H1 (cell line): ENCODE data around the gene IQCM. TPM values are rescaled to one million over a fixed set of nuclear protein-coding genes. Genes with fewer than 3 reads are reported as not detected.

ENCODE experiments used
- CTCF ChIA-PET: fragments of 300-600 bp; sonication (Branson Sonifier 250); formaldehyde crosslinking; loops from one replicate; lab custom pipeline; 2021; ENCODE audit not compliant: partially characterized antibody; lab: Charles Lee
- POLR2A ChIA-PET: fragments of 300-600 bp; sonication (Branson Sonifier 250); formaldehyde crosslinking; loops from one replicate; lab custom pipeline; 2021; ENCODE audit warnings: inconsistent platforms; ENCODE audit not compliant: partially characterized antibody; lab: Charles Lee
- DNase-seq, 2 experiments: peaks; one replicate each; pipeline versions ENCODE4 v3.0.0 to v3.0.0-alpha.2; 2010 to 2022; ENCODE audit warnings: low spot score in 2 of 2, low read depth in 1 of 2, mixed read lengths in 1 of 2
- FAIRE-seq: peaks from 2 replicates; lab custom pipeline; 2011; peaks lifted over from hg19 to GRCh38; lab: Jason Lieb, UNC
- H2AFZ ChIP-seq: 2 replicates; pipeline ENCODE4 v1.8.1; 2012; ENCODE audit warnings: low read length, inconsistent platforms
- H2AK5ac ChIP-seq: 2 replicates; pipeline ENCODE4 v1.6.1; 2013; ENCODE audit warnings: low read depth, low read length
- H2BK120ac ChIP-seq: replicated peaks from 2 replicates; pipeline ENCODE3; 2013; ENCODE audit warnings: low read depth, low read length, inconsistent platforms
- H2BK12ac ChIP-seq: 2 replicates; pipeline ENCODE4 v1.6.1; 2013; ENCODE audit warnings: low read depth, low read length
- H2BK15ac ChIP-seq: 2 replicates; pipeline ENCODE4 v1.6.1; 2013; ENCODE audit warnings: low read length
- H2BK20ac ChIP-seq: 2 replicates; pipeline ENCODE4 v1.6.1; 2013; ENCODE audit warnings: low read length
- H2BK5ac ChIP-seq: 2 replicates; pipeline ENCODE4 v1.6.1; 2013; ENCODE audit warnings: low read depth, low read length
- H3K14ac ChIP-seq: 2 replicates; pipeline ENCODE4 v1.6.1; 2013; ENCODE audit warnings: inconsistent platforms; ENCODE audit not compliant: insufficient read length
- H3K18ac ChIP-seq: 2 replicates; pipeline ENCODE4 v1.6.1; 2013; ENCODE audit warnings: low read length; ENCODE audit errors: extremely low read depth
- H3K23ac ChIP-seq: 2 replicates; pipeline ENCODE4 v1.6.1; 2013; ENCODE audit warnings: inconsistent platforms; ENCODE audit not compliant: insufficient read length
- H3K23me2 ChIP-seq: 2 replicates; pipeline ENCODE4 v1.6.1; 2013; ENCODE audit warnings: low read depth, low read length
- H3K27ac ChIP-seq: 2 replicates; pipeline ENCODE4 v1.6.1; 2011; ENCODE audit warnings: low read depth, low read length, inconsistent platforms
- H3K27me3 ChIP-seq, 4 experiments: replicated peaks in 1 of 4; 1 replicate in 1 of 4; 2 replicates in 3 of 4; pipeline versions ENCODE4 v1.6.1 to v1.8.1; 2011 to 2013; ENCODE audit warnings: low read length in 3 of 4, mild to moderate bottlenecking in 3 of 4, inconsistent platforms in 2 of 4, mixed read lengths in 2 of 4, moderate library complexity in 1 of 4; ENCODE audit not compliant: control insufficient read depth in 3 of 4, insufficient read depth in 3 of 4; ENCODE audit errors: extremely low read depth in 1 of 4
- H3K36me3 ChIP-seq, 4 experiments: 2 replicates each; pipeline versions ENCODE4 v1.6.1 to v1.8.1; 2011 to 2013; ENCODE audit warnings: mild to moderate bottlenecking in 4 of 4, low read length in 3 of 4, moderate library complexity in 2 of 4, control low read depth in 1 of 4, inconsistent platforms in 1 of 4; ENCODE audit not compliant: insufficient read depth in 4 of 4, control insufficient read depth in 2 of 4
- H3K4ac ChIP-seq: replicated peaks from 2 replicates; pipeline ENCODE3; 2013; ENCODE audit warnings: low read length, low read depth, mixed read lengths, inconsistent platforms; ENCODE audit not compliant: insufficient read length
- H3K4me1 ChIP-seq, 4 experiments: replicated peaks in 1 of 4; 1 replicate in 1 of 4; 2 replicates in 3 of 4; pipeline versions ENCODE4 v1.6.1 to v1.8.1; 2011 to 2013; ENCODE audit warnings: low read length in 3 of 4, inconsistent platforms in 2 of 4, mixed read lengths in 1 of 4; ENCODE audit not compliant: insufficient read depth in 4 of 4, control insufficient read depth in 3 of 4
- H3K4me2 ChIP-seq, 2 experiments: 2 replicates each; pipeline versions ENCODE4 v1.6.1 to v1.8.1; 2011 to 2013; ENCODE audit warnings: low read depth in 2 of 2, low read length in 2 of 2, control low read depth in 1 of 2, inconsistent platforms in 1 of 2, mild to moderate bottlenecking in 1 of 2; ENCODE audit not compliant: insufficient read depth in 1 of 2
- H3K4me3 ChIP-seq, 4 experiments: fragments of 200-600, 300-600 bp in 1 of 4; sonication (generic), shearing (Covaris generic), sonication (Bioruptor Twin) in 1 of 4; 2 replicates each; pipeline versions ENCODE4 v1.5.1 to v1.8.1; 2011 to 2016; ENCODE audit warnings: low read length in 4 of 4, low read depth in 3 of 4, control low read depth in 2 of 4, inconsistent platforms in 2 of 4, mild to moderate bottlenecking in 2 of 4, mixed read lengths in 1 of 4, moderate library complexity in 1 of 4; ENCODE audit not compliant: insufficient read depth in 2 of 4; ENCODE audit errors: extremely low read depth in 1 of 4
- H3K56ac ChIP-seq: replicated peaks from 2 replicates; pipeline ENCODE3; 2013; ENCODE audit warnings: low read depth, mild to moderate bottlenecking, mixed read lengths, low read length, inconsistent platforms; ENCODE audit not compliant: insufficient read length
- H3K79me1 ChIP-seq: 2 replicates; pipeline ENCODE4 v1.6.1; 2013; ENCODE audit warnings: low read depth, low read length, control low read depth
- H3K79me2 ChIP-seq, 2 experiments: 2 replicates each; pipeline versions ENCODE4 v1.6.1 to v1.8.1; 2012 to 2013; ENCODE audit warnings: low read length in 2 of 2, mild to moderate bottlenecking in 2 of 2, inconsistent platforms in 1 of 2; ENCODE audit not compliant: insufficient read depth in 2 of 2, control insufficient read depth in 1 of 2
- H3K9ac ChIP-seq, 4 experiments: replicated peaks in 1 of 4; 1 replicate in 1 of 4; 2 replicates in 3 of 4; pipeline versions ENCODE4 v1.6.1 to v1.8.1; 2011 to 2013; ENCODE audit warnings: low read depth in 3 of 4, low read length in 3 of 4, control low read depth in 2 of 4, mild to moderate bottlenecking in 2 of 4, moderate library complexity in 2 of 4, inconsistent platforms in 1 of 4; ENCODE audit errors: extremely low read depth in 1 of 4
- H3K9me3 ChIP-seq, 2 experiments: 2 replicates each; pipeline versions ENCODE4 v1.6.1 to v1.8.1; 2012 to 2013; ENCODE audit warnings: mild to moderate bottlenecking in 2 of 2, moderate library complexity in 2 of 2, control low read depth in 1 of 2, inconsistent platforms in 1 of 2, low read depth in 1 of 2, low read length in 1 of 2, mixed read lengths in 1 of 2; ENCODE audit not compliant: insufficient read depth in 2 of 2
- H4K20me1 ChIP-seq, 2 experiments: replicated peaks in 1 of 2; 2 replicates each; pipeline versions ENCODE3 to v1.8.1; 2011 to 2013; ENCODE audit warnings: inconsistent platforms in 2 of 2, low read length in 2 of 2, mild to moderate bottlenecking in 1 of 2; ENCODE audit not compliant: insufficient read depth in 2 of 2, control insufficient read depth in 1 of 2
- H4K5ac ChIP-seq: 2 replicates; pipeline ENCODE4 v1.6.1; 2013; ENCODE audit warnings: low read length, low read depth, mixed read lengths, inconsistent platforms; ENCODE audit not compliant: insufficient read length
- H4K8ac ChIP-seq: 2 replicates; pipeline ENCODE4 v1.8.0; 2013; ENCODE audit warnings: mild to moderate bottlenecking, moderate library complexity, low read length, inconsistent platforms; ENCODE audit not compliant: insufficient read depth; ENCODE audit errors: extremely low read depth
- H4K91ac ChIP-seq: replicated peaks from 2 replicates; pipeline ENCODE3; 2013; ENCODE audit warnings: low read length, mixed read lengths, inconsistent platforms; ENCODE audit not compliant: insufficient read length
- ASH2L ChIP-seq: fragments of 200-600, 300-600 bp; sonication (generic); IDR thresholded peaks from one replicate; pipeline ENCODE4 v1.7.1; 2017; ENCODE audit warnings: low read length
- CBX8 ChIP-seq: fragments of 300-800, 300-1000 bp; sonication (generic); IDR thresholded peaks from 2 replicates; pipeline ENCODE4 v1.7.1; 2016; ENCODE audit warnings: low read depth, low read length, borderline replicate concordance
- FOSL1 ChIP-seq: IDR thresholded peaks from 2 replicates; pipeline ENCODE4 v1.6.1; 2011; ENCODE audit warnings: mild to moderate bottlenecking, low read depth, low read length, moderate library complexity; ENCODE audit not compliant: insufficient read depth
- HDAC6 ChIP-seq: IDR thresholded peaks from one replicate; pipeline ENCODE4 v1.7.1; 2012; ENCODE audit warnings: low read depth, mild to moderate bottlenecking, inconsistent platforms, low read length, moderate library complexity
- SIN3A ChIP-seq, 2 experiments: IDR thresholded peaks in 1 of 2; conservative IDR thresholded peaks in 1 of 2; 2 replicates each; pipeline ENCODE4 v1.6.1; 2011 to 2012; ENCODE audit warnings: low read length in 2 of 2, improper control_type of control experiment in 1 of 2, low read depth in 1 of 2, mild to moderate bottlenecking in 1 of 2
- polyA plus RNA-seq, 7 experiments: library from polyadenylated mRNA; depleted of rRNA in 3 of 7; stranded (reverse) in 5 of 7; unstranded in 2 of 7; fragments of >200 nt in 5 of 7; fragments of 200-250 nt in 2 of 7; gene quantifications; 1 replicate in 5 of 7; 2 replicates in 1 of 7; 4 replicates in 1 of 7; pipeline versions ENCODE4 v1.2.1 to v1.2.3, GENCODE V29; 2011 to 2013; ENCODE audit warnings: missing spikeins in 2 of 7, mixed read lengths in 2 of 7
- total RNA-seq: library from RNA; stranded (reverse); fragmentation: NEBNext Ultra II Directional; extraction: Animal tissue kit (Norgen Biotek cat#: 25700); gene quantifications from 2 replicates; pipeline ENCODE4 v1.2.1, GENCODE V29; 2021
- TF ChIP-seq, protein P1 (sequence below), 3 experiments: IDR thresholded peaks; 1 replicate in 2 of 3; 2 replicates in 1 of 3; pipeline versions ENCODE4 v1.5.1 to v1.6.1; 2011; ENCODE audit warnings: low read length in 3 of 3, mild to moderate bottlenecking in 3 of 3, inconsistent platforms in 2 of 3, low read depth in 1 of 3, moderate library complexity in 1 of 3; ENCODE audit not compliant: insufficient read depth in 1 of 3; ENCODE audit errors: control extremely low read depth in 1 of 3

IQCM gene
- total and polyA plus RNA-seq, 2 of the 8 experiments (the other 6 are each of a cell fraction or from before 2014, with no cell fraction given) = not detected

DNA sequence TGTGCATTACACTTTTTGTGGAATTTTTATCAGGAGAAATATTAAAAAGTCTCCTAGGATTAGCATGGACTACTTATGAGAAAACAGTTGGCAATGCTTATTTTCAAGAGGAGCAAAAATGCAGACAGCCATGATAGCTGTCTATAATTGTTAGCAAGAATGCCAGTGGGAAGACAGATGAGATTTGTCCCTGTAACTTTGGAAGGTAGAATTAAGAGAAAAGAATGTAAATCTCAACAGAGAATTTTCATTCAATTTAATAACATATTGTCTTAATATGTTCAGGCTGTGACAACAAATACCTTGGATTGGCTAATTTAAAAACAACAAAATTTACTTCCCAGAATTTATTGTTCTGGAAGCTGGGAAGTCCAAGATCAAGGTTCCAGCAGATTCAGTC, 349.2 kb downstream of the IQCM start:
- Histone ChIP-seq H2AK5ac (no peak overlapping the region), H4K20me1 (no peaks in the 10 kb centered on the region), H3K4ac (no peak overlapping the region), H3K27ac (no peak overlapping the region), H3K14ac (no peak overlapping the region), H3K36me3 (no peaks in the 10 kb centered on the region), H3K4me1 (no peaks in the 10 kb centered on the region), H3K79me1 (no peaks in the 10 kb centered on the region), H3K23me2 (no peaks in the 10 kb centered on the region), H2BK120ac (no peak overlapping the region), H3K79me2 (no peaks in the 10 kb centered on the region), H2BK12ac (no peak overlapping the region), H3K9me3 (peaks cover 9 to 12% of the 10 kb centered on the region in 2 experiments), H3K18ac (no peak overlapping the region), H2BK20ac (no peak overlapping the region), H4K5ac (no peak overlapping the region), H3K4me2 (no peak overlapping the region), H2BK5ac (no peak overlapping the region), H2AFZ (no peak overlapping the region), H3K9ac (no peak overlapping the region), H3K4me3 (no peak overlapping the region), H2BK15ac (no peak overlapping the region), H3K56ac (no peak overlapping the region), H3K23ac (no peak overlapping the region), H4K91ac (no peak overlapping the region), H3K27me3 (no peaks in the 10 kb centered on the region), H4K8ac (no peak overlapping the region)
- ChIA-PET CTCF (no interaction called here), POLR2A (no interaction called here)
- TF ChIP-seq, protein P1, sequence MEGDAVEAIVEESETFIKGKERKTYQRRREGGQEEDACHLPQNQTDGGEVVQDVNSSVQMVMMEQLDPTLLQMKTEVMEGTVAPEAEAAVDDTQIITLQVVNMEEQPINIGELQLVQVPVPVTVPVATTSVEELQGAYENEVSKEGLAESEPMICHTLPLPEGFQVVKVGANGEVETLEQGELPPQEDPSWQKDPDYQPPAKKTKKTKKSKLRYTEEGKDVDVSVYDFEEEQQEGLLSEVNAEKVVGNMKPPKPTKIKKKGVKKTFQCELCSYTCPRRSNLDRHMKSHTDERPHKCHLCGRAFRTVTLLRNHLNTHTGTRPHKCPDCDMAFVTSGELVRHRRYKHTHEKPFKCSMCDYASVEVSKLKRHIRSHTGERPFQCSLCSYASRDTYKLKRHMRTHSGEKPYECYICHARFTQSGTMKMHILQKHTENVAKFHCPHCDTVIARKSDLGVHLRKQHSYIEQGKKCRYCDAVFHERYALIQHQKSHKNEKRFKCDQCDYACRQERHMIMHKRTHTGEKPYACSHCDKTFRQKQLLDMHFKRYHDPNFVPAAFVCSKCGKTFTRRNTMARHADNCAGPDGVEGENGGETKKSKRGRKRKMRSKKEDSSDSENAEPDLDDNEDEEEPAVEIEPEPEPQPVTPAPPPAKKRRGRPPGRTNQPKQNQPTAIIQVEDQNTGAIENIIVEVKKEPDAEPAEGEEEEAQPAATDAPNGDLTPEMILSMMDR (IDR thresholded peaks at IDR 0.05; ENCODE audit: control extremely low read depth in 1 of 3, insufficient read depth in 1 of 3, low read depth in 1 of 3, low read length in 3 of 3) = no peak
- TF ChIP-seq HDAC6 = no peak
- TF ChIP-seq SIN3A (conservative IDR thresholded peaks at IDR 0.05 in 1 of 2, IDR thresholded peaks at IDR 0.05 in 1 of 2; ENCODE audit: low read depth in 1 of 2, low read length in 2 of 2) = no peak
- no peak for TF ChIP-seq CBX8
- no peak for TF ChIP-seq ASH2L
- TF ChIP-seq FOSL1 = no peak
- no peak for DNase-seq
- FAIRE-seq = no peak
